ENCODE data around the gene ADGRD2. TPM values are rescaled to one million over a fixed set of nuclear protein-coding genes. Genes with fewer than 3 reads are reported as not detected.

Gene ADGRD2
- total RNA-seq, 2 experiments from 2014 or later = not detected

DNA sequence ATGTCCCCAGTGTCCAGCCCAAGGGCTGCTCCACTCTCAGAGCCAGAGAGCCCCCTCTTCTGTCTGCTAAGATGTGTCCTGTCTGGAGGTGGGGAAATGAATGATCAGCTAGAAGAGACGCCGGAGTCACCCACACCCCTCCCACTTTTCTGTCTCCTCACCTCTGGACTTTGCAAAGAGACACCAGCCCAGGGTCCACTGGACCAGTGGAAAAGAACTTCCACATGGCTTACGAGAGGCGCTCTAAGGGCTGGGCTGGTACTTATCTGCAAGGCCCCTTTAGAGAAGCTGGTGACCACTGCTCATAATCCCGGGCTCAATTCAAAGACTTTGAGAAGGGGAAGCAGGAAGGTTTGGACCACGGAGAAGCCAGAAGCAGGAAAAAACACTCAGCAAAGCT lies 47.8 kb downstream of the ADGRD2 start:
- no peak for DNase-seq
- ChIA-PET POLR2A (no interaction called here), CTCF (no interaction called here)
- no peak overlapping the region for H3K27ac Mint-ChIP-seq
- H3K4me3 Mint-ChIP-seq = no peak overlapping the region
- no peaks in the 10 kb centered on the region for H3K9me3 Mint-ChIP-seq
- peaks cover 13% of the 10 kb centered on the region for H3K4me1 Mint-ChIP-seq (ENCODE audit: low read depth)
- intact Hi-C loops (cut with micrococcal nuclease) = no loop called here
- no peaks in the 10 kb centered on the region for H3K36me3 Mint-ChIP-seq
- peaks cover 8% of the 10 kb centered on the region for H3K27me3 Mint-ChIP-seq

DNA sequence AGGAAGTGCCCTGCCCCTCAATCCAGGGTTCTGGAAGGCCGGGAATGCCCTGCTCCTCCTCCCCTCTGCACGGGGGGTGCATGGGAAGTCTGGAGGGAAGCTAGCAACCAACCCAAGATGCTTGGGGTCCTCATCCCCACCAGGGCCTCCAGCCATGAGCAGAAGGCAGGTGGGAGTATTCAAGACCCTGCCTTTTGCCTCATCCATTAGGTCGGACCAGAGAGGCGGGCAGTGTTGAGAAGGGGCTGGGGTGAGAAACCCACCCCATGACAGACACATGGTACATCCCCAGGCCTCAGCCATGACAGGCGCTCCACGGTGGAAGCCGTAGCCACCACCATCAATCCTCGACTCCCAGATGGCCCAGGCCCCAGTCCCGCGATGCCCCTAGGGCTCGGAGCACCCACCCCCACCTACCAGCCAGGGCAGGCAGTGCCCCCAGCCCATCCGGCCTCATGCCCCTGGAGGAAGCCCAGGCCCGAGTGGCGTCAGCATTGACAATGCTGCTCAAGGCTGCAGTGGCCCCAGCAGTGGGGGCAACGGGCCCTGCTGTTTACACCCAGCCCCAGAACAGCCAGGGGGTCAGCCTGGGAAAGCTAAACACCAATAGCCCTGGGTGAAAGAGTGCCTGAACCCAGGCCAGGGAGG lies 48.4 kb downstream of the ADGRD2 start:
- ChIA-PET CTCF (no interaction called here), POLR2A (no interaction called here)
- H3K27ac Mint-ChIP-seq = no peak overlapping the region
- H3K27me3 Mint-ChIP-seq = peaks cover 11% of the 10 kb centered on the region
- DNase-seq = no peak
- H3K36me3 Mint-ChIP-seq = no peaks in the 10 kb centered on the region
- H3K4me1 Mint-ChIP-seq (ENCODE audit: low read depth) = peaks cover 14% of the 10 kb centered on the region
- H3K9me3 Mint-ChIP-seq = no peaks in the 10 kb centered on the region
- H3K4me3 Mint-ChIP-seq = no peak overlapping the region
- intact Hi-C loops (cut with micrococcal nuclease) = no loop called here

DNA sequence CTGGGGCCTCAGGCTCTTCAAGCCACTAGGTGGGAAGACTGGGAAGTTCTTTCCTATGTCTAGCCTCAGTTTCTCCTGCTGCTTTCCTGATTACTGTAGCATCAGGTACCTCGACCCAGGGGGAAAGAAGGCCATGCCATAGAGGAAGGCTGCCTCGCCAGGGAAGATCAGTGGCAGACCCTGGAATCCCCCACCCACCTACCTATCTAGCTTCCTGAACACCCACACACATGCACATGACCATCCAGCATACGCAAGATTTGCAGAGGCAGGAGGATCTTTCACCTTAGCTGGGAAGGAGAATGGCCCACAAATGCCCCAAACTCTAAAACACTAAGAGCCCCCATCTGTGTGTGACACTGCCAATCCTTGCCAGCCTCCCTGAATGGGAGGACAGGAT lies 49.0 kb downstream of the ADGRD2 start:
- Mint-ChIP-seq H3K27me3 (peaks cover 15% of the 10 kb centered on the region), H3K9me3 (no peaks in the 10 kb centered on the region), H3K4me3 (no peak overlapping the region), H3K4me1 (ENCODE audit: low read depth) (peaks cover 19% of the 10 kb centered on the region), H3K27ac (no peak overlapping the region), H3K36me3 (peaks cover 1% of the 10 kb centered on the region)
- DNase-seq = no peak
- ChIA-PET CTCF (no interaction called here), POLR2A (no interaction called here)
- intact Hi-C loops (cut with micrococcal nuclease) = no loop called here

DNA sequence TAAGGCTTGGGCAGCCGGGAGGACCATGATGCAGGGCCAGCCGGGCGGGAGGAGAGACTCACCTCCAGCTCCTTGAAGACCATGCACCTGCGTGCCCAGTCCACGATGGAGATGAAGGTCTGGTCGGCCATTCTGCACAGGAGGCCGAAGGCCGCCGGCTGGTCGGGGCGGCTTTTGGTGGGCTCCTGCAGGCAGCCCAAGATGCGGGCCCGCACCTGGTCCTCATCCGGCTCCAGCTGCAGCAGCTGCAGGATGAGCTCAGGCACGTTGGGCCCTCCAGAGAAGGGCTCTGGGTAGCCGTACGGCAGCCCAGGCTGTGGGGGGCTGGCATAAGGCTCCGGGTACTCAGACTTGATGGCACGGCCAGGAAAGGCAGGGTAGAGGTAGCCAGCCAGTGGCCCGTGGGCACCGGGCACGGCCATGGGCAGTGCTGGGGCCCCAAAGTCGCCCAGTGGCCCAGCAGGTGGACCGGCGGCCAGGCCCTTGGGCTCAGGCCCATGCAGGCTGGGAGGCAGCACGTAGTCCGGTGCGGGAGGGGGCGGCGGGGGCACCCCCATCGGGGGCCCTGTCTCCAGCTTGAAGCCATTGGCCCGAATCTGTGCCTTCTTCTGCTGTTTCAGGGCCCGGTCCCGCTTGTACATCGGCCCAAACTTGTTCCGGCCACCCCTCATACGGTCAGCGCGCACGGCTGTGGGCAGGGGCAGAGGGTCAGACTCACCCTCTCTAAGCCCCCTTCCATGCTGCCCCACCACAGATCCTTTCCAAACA lies 50.0 kb downstream of the ADGRD2 start:
- H3K9me3 Mint-ChIP-seq = no peaks in the 10 kb centered on the region
- DNase-seq = no peak
- H3K27me3 Mint-ChIP-seq = peaks cover 17% of the 10 kb centered on the region
- POLR2A ChIA-PET = no interaction called here
- peaks cover 19% of the 10 kb centered on the region for H3K4me1 Mint-ChIP-seq (ENCODE audit: low read depth)
- H3K27ac Mint-ChIP-seq = no peak overlapping the region
- H3K36me3 Mint-ChIP-seq = peaks cover 1% of the 10 kb centered on the region
- CTCF ChIA-PET = no interaction called here
- no peak overlapping the region for H3K4me3 Mint-ChIP-seq
- intact Hi-C loops (cut with micrococcal nuclease) = no loop called here

DNA sequence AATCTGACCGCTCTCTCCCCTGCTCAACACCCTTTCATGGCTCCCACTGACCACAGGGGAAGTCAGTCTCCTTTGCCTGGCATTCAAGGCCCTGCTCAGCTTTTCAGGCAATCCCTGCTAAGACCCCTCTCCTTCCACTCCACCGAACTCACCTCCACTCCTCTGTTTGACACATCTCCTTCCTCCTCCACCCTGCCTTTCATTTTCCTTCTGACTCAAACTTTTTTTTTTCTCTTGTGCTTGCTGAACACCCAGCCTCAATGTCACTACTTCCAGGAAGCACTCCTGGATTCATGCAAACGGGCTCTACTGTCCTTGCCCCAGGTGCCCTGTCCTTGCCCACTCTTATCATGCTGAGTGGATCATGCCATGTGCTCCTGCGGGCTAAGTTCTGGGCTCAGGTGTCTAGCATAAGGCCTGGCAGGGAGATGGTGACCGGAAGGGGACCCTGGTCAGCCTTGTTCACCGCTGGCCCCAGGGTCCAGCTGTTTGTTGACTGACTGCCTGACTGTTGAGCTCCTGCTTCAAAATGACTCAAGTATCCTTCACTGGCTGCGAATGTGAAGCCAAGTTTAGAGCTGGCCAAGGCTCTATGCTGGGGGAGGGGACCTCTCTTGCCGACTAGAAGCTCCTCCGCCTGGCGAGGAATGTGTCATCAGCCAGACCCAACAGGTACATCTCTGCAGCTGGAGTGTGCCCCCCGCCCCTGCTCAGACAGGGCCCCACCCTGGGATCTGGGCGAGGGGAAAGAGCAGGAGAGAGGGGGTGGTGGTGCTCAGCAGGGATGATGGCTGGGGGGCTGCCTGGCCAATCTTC lies 50.8 kb downstream of the ADGRD2 start:
- intact Hi-C loops (cut with micrococcal nuclease) = no loop called here
- ChIA-PET CTCF (interaction anchor here (1.0 to 1.4 kb wide), 2 partner anchors 20 to 36 kb away, joined by 3 read pairs; no protein-coding TSS in a partner anchor), POLR2A (no interaction called here)
- Mint-ChIP-seq H3K27me3 (peaks cover 21% of the 10 kb centered on the region), H3K27ac (no peak overlapping the region), H3K9me3 (no peaks in the 10 kb centered on the region), H3K36me3 (peaks cover 1% of the 10 kb centered on the region), H3K4me3 (no peak overlapping the region), H3K4me1 (ENCODE audit: low read depth) (peaks cover 18% of the 10 kb centered on the region)
- DNase-seq = no peak

DNA sequence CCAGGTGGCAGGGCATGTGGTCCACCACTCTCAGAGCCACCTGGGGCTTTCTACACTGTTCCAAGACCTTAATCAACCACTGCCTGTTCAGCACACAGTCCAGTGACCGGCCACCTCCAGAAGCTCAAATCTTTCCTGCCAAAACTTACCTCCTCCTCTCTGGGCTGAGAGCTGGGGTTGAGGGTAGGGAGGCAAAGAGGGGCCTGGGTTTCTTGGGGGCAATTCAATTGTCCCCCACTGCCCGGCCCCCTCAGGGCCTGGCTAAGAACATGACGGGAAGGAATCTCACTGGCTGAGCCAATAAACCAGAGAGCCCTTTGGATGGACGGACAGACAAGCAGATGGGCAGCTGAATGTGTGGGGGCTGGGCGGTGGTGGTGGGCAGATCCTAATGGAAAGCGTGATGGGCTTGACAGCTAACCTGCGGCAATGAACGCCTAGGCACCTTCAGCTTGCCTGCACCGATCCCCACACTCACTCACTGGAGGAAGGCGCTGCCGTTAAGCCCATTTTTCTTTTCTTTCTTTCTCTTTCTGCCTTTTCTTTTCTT lies 51.6 kb downstream of the ADGRD2 start:
- intact Hi-C loops (cut with micrococcal nuclease) = no loop called here
- Mint-ChIP-seq H3K9me3 (no peaks in the 10 kb centered on the region), H3K36me3 (peaks cover 1% of the 10 kb centered on the region), H3K4me3 (no peak overlapping the region), H3K27ac (no peak overlapping the region), H3K27me3 (peaks cover 23% of the 10 kb centered on the region), H3K4me1 (ENCODE audit: low read depth) (peaks cover 17% of the 10 kb centered on the region)
- no peak for DNase-seq
- CTCF ChIA-PET = interaction anchor here (1.0 to 1.4 kb wide), 2 partner anchors 21 to 35 kb away, joined by 3 read pairs; no protein-coding TSS in a partner anchor
- POLR2A ChIA-PET = no interaction called here

DNA sequence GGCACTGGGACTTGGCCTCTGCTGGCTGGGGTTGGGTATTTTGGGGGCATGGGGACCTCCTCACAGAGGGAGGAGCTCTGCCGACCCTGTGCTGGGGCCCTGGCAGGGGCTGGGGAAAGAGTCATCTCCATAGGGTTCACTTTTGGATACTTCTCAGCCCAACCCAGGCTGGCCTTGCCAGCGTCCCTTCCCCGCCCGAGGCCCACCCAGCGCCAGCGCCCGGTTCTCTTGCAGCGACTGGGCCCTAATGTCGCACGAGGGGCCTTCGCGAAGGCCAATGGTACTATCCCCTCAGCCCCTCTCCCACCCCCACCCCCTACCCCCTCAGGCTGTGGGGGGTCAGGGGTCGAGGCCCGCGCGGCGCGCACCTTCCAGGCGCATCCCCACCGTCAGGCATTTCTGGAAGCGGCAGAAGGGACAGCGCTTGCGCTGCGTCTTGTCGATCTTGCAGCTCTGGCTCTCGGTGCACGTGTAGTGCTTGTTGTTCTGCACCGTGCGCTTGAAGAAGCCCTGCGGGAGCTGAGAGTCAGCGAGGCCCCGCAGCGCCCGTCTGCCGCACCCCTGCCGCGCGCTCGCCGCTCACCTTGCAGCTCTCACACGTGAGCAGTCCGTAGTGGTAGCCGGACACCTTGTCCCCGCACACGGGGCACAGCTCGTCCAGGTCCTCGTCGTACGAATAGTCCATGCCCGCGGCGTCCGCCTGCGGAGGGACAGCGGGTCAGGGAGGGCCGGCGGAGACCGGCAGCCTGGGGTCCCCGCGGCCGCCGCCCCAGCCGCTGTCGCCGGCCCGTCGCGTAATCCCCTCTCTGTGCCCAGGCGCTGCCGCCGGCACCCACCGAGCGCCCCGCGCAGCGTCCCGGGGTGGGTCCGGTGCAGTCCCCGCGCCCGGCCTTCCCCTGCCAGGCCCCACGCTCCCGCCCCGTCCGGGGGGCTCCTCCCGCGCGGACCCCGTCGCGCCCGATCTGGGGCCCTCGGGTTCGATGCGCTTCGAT lies 52.8 kb downstream of the ADGRD2 start:
- DNase-seq = no peak
- Mint-ChIP-seq H3K36me3 (peaks cover 1% of the 10 kb centered on the region), H3K27me3 (peaks cover 23% of the 10 kb centered on the region), H3K4me3 (no peak overlapping the region), H3K9me3 (no peaks in the 10 kb centered on the region), H3K4me1 (ENCODE audit: low read depth) (peaks cover 17% of the 10 kb centered on the region), H3K27ac (no peak overlapping the region)
- intact Hi-C loops (cut with micrococcal nuclease) = no loop called here
- ChIA-PET POLR2A (no interaction called here), CTCF (no interaction called here)

DNA sequence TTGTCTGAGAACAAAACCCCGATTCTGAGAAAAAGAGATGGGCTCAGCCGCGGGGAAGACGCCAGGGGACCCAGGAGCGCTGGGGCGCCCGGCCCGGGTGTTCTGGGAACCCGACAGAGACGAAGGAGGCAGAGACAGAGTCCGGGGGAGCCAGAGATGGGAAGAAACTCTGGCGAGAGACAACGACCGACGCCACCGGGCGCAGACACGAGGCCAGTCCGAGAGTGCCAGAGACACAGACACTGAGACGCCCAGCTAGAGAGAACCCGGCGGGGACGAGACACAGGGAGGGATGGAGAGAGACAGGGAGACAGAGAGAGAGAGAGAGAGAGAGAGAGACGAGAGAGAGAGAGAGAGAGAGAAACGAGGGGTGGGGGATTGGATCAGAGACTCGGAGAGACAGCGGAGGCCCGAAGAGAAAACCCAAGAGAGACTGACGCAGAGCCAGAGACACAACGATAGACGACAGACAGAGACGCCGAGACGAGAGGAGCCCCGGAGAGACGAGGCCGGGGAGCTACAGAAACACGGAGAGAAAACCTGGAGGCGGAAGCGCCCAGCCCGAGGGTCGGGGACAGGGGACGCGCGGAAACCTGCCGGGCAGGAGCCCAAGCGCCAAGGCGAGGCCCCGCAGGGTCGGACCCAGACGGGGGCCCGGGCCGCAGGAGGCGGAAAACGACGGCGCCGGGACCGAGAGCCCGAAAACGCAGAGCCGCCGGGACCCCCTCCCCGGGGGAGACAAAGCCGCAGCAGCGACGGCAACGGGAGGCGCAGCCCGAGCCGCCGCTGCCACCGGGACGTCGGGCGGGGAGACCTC lies 53.7 kb downstream of the ADGRD2 start:
- DNase-seq = no peak
- Mint-ChIP-seq H3K36me3 (peaks cover 1% of the 10 kb centered on the region), H3K4me3 (no peak overlapping the region), H3K9me3 (no peaks in the 10 kb centered on the region), H3K27ac (no peak overlapping the region), H3K27me3 (peaks cover 23% of the 10 kb centered on the region), H3K4me1 (ENCODE audit: low read depth) (peaks cover 17% of the 10 kb centered on the region)
- ChIA-PET POLR2A (no interaction called here), CTCF (no interaction called here)
- intact Hi-C loops (cut with micrococcal nuclease) = no loop called here

DNA sequence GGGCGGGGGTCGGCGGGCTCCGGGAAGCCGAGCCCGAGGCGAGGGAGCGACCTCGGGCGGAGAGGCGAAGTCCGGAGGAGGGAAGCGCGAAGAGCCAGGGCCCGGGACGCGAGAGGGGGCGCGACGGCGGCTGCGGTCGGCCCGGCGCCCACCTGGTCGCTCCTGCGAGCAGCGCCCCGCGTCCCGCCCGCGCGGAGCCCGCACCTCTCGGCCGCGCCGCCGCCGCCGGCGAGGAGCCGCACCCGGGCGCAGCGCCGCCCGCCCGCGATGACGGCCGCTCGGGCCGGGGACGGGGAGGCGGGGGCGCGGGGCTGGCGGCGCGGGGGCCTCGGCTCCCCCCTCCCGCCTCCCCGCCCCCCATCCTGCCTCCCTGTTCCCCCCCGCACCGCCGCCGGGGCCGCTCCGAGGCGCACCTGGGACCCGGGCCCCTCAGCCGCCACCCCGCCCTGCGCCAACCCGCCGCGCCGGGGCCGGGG lies 54.3 kb downstream of the ADGRD2 start:
- Mint-ChIP-seq H3K36me3 (peaks cover 1% of the 10 kb centered on the region), H3K27ac (no peak overlapping the region), H3K9me3 (no peaks in the 10 kb centered on the region), H3K4me3 (no peak overlapping the region), H3K27me3 (peaks cover 22% of the 10 kb centered on the region), H3K4me1 (ENCODE audit: low read depth) (peaks cover 15% of the 10 kb centered on the region)
- ChIA-PET POLR2A (no interaction called here), CTCF (no interaction called here)
- intact Hi-C loops (cut with micrococcal nuclease) = no loop called here
- DNase-seq = no peak

DNA sequence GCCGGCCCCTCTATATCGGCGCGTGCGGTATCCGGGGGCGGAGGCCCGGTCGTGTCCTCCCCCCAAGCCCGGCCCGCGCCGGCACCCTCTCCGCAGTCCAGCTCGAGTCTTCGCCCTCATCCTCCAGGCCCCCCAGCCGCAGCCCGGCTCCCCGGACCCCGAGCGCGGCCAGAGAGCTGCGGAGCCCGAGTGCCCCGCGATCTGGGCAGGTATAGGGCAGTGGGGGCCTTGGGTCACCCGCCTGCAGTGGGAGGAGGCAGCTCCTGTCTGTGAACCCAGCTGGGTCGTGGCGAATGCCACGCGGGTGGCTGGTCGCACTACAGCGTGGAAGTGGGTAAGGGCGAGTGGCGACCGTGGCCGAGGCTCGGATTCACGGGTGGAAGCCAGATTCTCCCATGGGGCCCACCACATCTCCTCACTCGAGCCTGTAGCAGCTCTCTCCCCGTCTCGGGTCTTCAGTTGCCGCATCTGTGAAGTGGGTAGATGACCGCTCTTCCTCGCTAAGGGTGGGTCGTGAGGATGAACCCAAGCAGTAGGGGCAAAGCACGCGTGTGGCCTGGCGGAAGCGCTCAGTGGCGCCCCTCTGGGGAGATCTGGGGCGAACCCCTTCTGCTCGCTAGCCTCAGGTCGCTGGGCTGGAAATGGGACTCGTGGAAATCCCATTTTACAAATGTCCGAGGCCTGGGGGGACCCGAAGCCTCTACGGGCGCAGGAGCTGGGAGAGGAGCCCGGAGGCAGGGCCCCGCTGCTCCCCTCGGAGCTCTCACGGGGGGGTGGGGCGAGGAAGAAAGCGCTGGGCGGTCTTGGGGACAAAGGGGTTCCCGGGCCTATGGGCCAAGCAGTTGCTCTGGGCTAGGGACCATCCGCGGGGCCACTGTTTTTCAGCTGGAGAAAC lies 55.0 kb downstream of the ADGRD2 start:
- H3K36me3 Mint-ChIP-seq = peaks cover 1% of the 10 kb centered on the region
- POLR2A ChIA-PET = no interaction called here
- intact Hi-C loops (cut with micrococcal nuclease) = no loop called here
- peaks cover 21% of the 10 kb centered on the region for H3K27me3 Mint-ChIP-seq
- H3K4me1 Mint-ChIP-seq (ENCODE audit: low read depth) = peaks cover 13% of the 10 kb centered on the region
- no peak overlapping the region for H3K4me3 Mint-ChIP-seq
- CTCF ChIA-PET = interaction anchor here (0.6 to 0.8 kb wide), 2 partner anchors 241 to 1162 kb away, joined by 3 read pairs; no protein-coding TSS in a partner anchor
- no peaks in the 10 kb centered on the region for H3K9me3 Mint-ChIP-seq
- no peak overlapping the region for H3K27ac Mint-ChIP-seq
- DNase-seq = no peak

All from activated CD4-positive, alpha-beta memory T cell treated with anti-CD3 and anti-CD28 coated beads for 36 hours (primary cell).